Kidney epithelial cell (primary cell): Measurements from ENCODE around the gene HOXD9. TPM values are rescaled to one million over a fixed set of nuclear protein-coding genes. Genes with fewer than 3 reads are reported as not detected.

ENCODE experiments used
- DNase-seq: peaks from one replicate; pipeline ENCODE4 v3.0.0-alpha.2; 2010; ENCODE audit warnings: low read depth
- H3K27me3 ChIP-seq: 2 replicates; pipeline ENCODE4 v1.6.0; 2011; ENCODE audit warnings: low read length; ENCODE audit not compliant: control insufficient read depth, insufficient read depth
- H3K36me3 ChIP-seq: 2 replicates; pipeline ENCODE4 v1.5.1; 2011; ENCODE audit warnings: low read length; ENCODE audit not compliant: control insufficient read depth, insufficient read depth
- H3K4me3 ChIP-seq: 2 replicates; pipeline ENCODE4 v1.5.1; 2011; ENCODE audit warnings: low read depth, mild to moderate bottlenecking, control low read depth, low read length
- total RNA-seq: library from RNA; depleted of rRNA; stranded (reverse); fragments of >200 nt; gene quantifications from 2 replicates; pipeline ENCODE4 v1.2.3, GENCODE V29; 2015
- TF ChIP-seq, protein P1 (sequence below): IDR thresholded peaks from 2 replicates; pipeline ENCODE4 v1.5.1; 2011; ENCODE audit warnings: mild to moderate bottlenecking, moderate library complexity, low read length, control low read depth, inconsistent platforms; ENCODE audit not compliant: insufficient read depth, poor library complexity, severe bottlenecking

HOXD9 gene
- total RNA-seq, 1 donor from 2014 or later, result 12.2 TPM

- TF ChIP-seq, protein P1, sequence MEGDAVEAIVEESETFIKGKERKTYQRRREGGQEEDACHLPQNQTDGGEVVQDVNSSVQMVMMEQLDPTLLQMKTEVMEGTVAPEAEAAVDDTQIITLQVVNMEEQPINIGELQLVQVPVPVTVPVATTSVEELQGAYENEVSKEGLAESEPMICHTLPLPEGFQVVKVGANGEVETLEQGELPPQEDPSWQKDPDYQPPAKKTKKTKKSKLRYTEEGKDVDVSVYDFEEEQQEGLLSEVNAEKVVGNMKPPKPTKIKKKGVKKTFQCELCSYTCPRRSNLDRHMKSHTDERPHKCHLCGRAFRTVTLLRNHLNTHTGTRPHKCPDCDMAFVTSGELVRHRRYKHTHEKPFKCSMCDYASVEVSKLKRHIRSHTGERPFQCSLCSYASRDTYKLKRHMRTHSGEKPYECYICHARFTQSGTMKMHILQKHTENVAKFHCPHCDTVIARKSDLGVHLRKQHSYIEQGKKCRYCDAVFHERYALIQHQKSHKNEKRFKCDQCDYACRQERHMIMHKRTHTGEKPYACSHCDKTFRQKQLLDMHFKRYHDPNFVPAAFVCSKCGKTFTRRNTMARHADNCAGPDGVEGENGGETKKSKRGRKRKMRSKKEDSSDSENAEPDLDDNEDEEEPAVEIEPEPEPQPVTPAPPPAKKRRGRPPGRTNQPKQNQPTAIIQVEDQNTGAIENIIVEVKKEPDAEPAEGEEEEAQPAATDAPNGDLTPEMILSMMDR, result no peak
- Histone ChIP-seq H3K36me3 (no peaks in the 10 kb centered on the region), H3K27me3 (peaks cover 97% of the 10 kb centered on the region), H3K4me3 (no peak overlapping the region)
- DNase-seq, result no peak
These were observed 33.3 kb upstream of the HOXD9 start for GRCh38 chr2:176088937-176089842.

DNA sequence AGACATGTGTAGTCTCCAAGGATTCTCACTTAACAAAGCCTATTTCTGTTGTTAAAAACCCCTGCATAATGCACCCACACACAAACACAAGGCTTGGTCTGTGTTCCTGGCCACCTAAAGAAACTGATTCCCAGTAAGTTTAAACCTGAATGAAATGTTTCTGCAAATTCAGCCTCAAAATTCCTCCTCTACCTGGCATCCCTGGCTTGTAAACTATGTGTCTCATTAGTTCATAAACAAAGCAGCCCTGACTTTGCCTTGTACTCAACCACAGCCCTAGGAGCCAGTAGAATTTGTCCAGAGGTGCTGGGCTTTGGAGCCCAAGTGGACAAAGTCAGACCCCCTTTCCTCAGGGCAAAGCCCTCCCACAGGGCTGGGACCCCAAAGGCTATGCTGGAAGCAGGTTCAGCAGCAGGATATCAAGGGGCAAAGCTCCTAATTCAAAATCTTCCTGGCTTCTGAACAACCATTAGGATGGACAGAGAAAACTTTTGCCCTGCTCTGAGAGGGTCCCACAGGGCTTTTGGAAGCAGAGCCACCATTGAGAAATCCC, 32.6 kb upstream of the HOXD9 start:
- Histone ChIP-seq H3K27me3 (peaks cover 96% of the 10 kb centered on the region), H3K4me3 (no peak overlapping the region), H3K36me3 (no peaks in the 10 kb centered on the region)
- DNase-seq, result no peak
- TF ChIP-seq, protein P1, result no peak

DNA sequence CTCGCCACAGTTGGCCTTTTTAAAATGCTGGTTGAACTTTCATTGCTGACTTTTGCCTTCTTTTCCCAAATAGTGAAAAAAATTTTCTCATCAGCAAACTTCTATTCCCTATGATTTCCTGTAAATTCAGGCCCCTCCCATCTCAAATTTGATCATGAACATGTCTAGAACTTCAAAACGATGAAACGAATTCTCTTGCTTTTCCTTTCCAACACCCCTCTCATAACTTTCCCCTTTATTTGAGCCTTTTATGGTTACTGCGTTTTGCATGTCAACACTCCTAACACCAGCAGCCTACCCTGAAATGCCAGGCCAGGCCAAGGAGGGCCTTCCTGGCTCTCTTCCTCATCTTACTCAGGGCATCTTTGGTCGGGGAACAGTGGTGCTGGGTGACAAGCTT, 31.7 kb upstream of the HOXD9 start:
- H3K36me3 ChIP-seq, result no peaks in the 10 kb centered on the region
- TF ChIP-seq, protein P1, result no peak
- peaks cover 92% of the 10 kb centered on the region for H3K27me3 ChIP-seq
- H3K4me3 ChIP-seq, result no peak overlapping the region
- DNase-seq, result no peak

DNA sequence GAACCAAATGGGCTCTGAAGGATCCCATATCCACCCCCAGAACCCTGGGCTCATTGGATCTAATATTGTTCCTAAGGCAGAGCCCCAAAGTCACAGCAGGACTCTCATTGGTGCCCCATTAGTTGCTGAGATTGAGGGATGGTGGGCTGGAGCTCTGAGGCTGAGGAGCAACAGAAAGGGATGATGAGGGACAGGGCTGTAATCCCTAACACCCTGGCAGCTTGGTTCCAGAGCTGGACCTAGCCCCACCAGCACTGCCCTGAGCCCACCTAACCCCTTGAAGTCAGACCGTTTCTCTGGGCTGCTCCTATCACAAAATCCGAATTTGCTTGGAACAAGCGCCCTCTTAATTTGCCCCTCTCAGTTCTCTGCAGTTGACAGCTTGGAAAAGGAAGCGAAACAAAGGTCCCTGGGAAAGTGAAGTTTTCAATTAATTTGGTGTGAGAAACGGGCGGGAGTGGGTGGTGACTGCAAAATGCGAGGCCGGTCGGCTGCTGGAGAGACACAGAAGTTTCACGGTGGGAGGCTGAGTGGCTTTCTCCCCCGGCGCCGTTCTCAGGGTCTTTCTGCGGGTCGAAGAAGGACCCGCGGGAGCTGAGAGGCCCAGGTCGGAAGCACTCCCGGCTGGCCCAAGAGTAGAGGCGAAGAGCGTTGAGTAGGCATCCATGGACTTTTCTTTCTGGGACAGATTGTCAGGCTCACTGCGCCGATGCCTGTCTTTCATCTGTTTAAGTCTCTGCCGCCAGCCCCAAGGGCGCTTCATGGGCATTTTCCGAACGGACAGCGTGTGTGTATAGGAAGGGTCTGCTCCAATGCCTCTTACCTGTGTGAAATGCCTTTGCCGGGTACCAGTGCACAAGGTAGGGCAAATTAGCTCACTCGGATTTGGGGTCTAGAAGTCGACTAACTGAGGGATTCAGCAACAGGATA, 30.9 kb upstream of the HOXD9 start:
- no peak for DNase-seq
- H3K27me3 ChIP-seq, result peaks cover 89% of the 10 kb centered on the region
- TF ChIP-seq, protein P1, result no peak
- H3K36me3 ChIP-seq, result no peaks in the 10 kb centered on the region
- H3K4me3 ChIP-seq, result no peak overlapping the region

DNA sequence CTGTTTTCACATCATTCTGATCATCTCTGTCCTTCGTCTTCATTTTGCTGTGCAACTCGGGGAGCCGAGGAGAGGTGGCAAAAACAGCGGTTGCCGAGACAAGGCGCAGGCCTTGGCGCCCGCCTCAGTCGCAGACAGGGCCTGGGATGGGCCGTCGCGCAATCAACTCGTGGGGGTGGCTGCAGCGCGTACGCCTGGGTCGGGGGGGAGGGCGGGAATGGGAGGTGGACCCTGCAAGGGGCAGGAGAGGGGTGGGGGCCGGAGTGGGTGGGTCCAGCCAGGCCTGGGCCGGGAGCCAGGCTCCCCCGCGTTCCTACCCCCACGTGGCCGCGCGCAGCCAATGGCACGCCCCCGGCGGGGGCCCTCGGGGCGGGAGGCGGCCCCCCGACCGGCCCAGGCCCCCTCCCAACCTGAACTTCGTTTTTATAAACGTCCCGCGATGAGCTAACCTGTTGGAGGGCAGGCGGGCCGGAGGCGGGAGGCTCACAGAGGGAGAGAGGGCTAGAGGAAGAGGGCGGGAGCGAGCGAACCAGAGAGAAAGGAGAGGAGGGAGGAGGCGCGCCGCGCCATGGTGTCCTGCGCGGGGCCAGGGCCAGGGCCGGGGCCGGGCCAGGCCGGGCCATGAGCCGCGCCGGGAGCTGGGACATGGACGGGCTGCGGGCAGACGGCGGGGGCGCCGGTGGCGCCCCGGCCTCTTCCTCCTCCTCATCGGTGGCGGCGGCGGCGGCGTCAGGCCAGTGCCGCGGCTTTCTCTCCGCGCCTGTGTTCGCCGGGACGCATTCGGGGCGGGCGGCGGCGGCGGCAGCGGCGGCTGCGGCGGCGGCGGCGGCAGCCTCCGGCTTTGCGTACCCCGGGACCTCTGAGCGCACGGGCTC, 30.0 kb upstream of the HOXD9 start, which contains the start of gene HOXD13:
HOXD13 (plus strand) TSS at position 452 of the 875 bp plus-strand sequence; CDS start at position 622, 170 bp downstream.
- TF ChIP-seq, protein P1, result no peak
- no peak for DNase-seq
- Histone ChIP-seq H3K36me3 (no peaks in the 10 kb centered on the region), H3K4me3 (no peak within 1 kb of the TSS), H3K27me3 (peaks cover 90% of the 10 kb centered on the region)
